Measurements from ENCODE around the gene SST.
A peak's percentile ranks its signal among the peaks of the same experiment; 100 is the strongest.

The SST gene

GRCh38 chr3:187679638-187680396 is 9.6 kb upstream of the SST start:
- peak; percentile 93 for TF ChIP-seq CTCF (IDR thresholded peaks at IDR 0.05; ENCODE audit: low read depth, low read length)
- no peak overlapping the region for H3K4me3 ChIP-seq (ENCODE audit: low read depth, low read length)
- no peaks in the 10 kb centered on the region; the same call in 1 of the 2 replicates for H3K9me3 ChIP-seq
- H3K4me1 ChIP-seq: no peaks in the 10 kb centered on the region
- H3K27me3 ChIP-seq: peaks cover 17% of the 10 kb centered on the region
- H3K36me3 ChIP-seq: no peaks in the 10 kb centered on the region
- peak; percentile 81 for DNase-seq

- H3K9me3 ChIP-seq: no peaks in the 10 kb centered on the region; the same call in 1 of the 2 replicates
- peak; percentile 88 for TF ChIP-seq CTCF (IDR thresholded peaks at IDR 0.05; ENCODE audit: low read depth, low read length)
- H3K36me3 ChIP-seq: no peaks in the 10 kb centered on the region
- peak; percentile 71 for DNase-seq
- H3K27me3 ChIP-seq: peaks cover 17% of the 10 kb centered on the region
- H3K4me3 ChIP-seq (ENCODE audit: low read depth, low read length): no peak overlapping the region
- H3K4me1 ChIP-seq: no peaks in the 10 kb centered on the region
These were observed 8.6 kb upstream of the SST start for GRCh38 chr3:187678726-187679268.

GRCh38 chr3:187677604-187678003 is 7.4 kb upstream of the SST start:
- peaks cover 24% of the 10 kb centered on the region for H3K27me3 ChIP-seq
- no peak overlapping the region for H3K4me3 ChIP-seq (ENCODE audit: low read depth, low read length)
- DNase-seq: no peak
- no peak for TF ChIP-seq CTCF (IDR thresholded peaks at IDR 0.05; ENCODE audit: low read depth, low read length)
- H3K4me1 ChIP-seq: no peaks in the 10 kb centered on the region
- H3K9me3 ChIP-seq: no peaks in the 10 kb centered on the region; the same call in 1 of the 2 replicates
- H3K36me3 ChIP-seq: no peaks in the 10 kb centered on the region

GRCh38 chr3:187673012-187673411 is 2.8 kb upstream of the SST start:
- no peak for DNase-seq
- Histone ChIP-seq H3K4me1 (no peaks in the 10 kb centered on the region), H3K36me3 (no peaks in the 10 kb centered on the region), H3K9me3 (no peaks in the 10 kb centered on the region; the same call in 1 of the 2 replicates), H3K27me3 (peaks cover 64% of the 10 kb centered on the region), H3K4me3 (ENCODE audit: low read depth, low read length) (no peak overlapping the region)
- TF ChIP-seq CTCF (IDR thresholded peaks at IDR 0.05; ENCODE audit: low read depth, low read length): no peak

GRCh38 chr3:187667526-187667925 is 2.7 kb downstream of the SST start:
- no peak for DNase-seq
- TF ChIP-seq CTCF (IDR thresholded peaks at IDR 0.05; ENCODE audit: low read depth, low read length): no peak
- H3K36me3 ChIP-seq: no peaks in the 10 kb centered on the region
- no peaks in the 10 kb centered on the region for H3K9me3 ChIP-seq
- no peaks in the 10 kb centered on the region for H3K4me1 ChIP-seq
- peaks cover 70% of the 10 kb centered on the region for H3K27me3 ChIP-seq
- H3K4me3 ChIP-seq (ENCODE audit: low read depth, low read length): no peak overlapping the region

GRCh38 chr3:187665764-187666402 is 4.3 kb downstream of the SST start:
- no peaks in the 10 kb centered on the region for H3K4me1 ChIP-seq
- no peak overlapping the region for H3K4me3 ChIP-seq (ENCODE audit: low read depth, low read length)
- H3K36me3 ChIP-seq: no peaks in the 10 kb centered on the region
- DNase-seq: no peak
- peaks cover 54% of the 10 kb centered on the region for H3K27me3 ChIP-seq
- no peak for TF ChIP-seq CTCF (IDR thresholded peaks at IDR 0.05; ENCODE audit: low read depth, low read length)
- no peaks in the 10 kb centered on the region for H3K9me3 ChIP-seq

Measured in BE2C (cell line).